PFSK-1 (cell line): Measurements from ENCODE around the gene RCSD1.

Experiments used
- POLR2AphosphoS5 ChIP-seq: IDR thresholded peaks from 2 replicates; pipeline ENCODE4 v1.6.1; 2012; ENCODE audit warnings: low read depth, mild to moderate bottlenecking, control low read depth, low read length, moderate library complexity
- REST ChIP-seq, 2 experiments: IDR thresholded peaks; 2 replicates each; pipeline versions ENCODE4 v1.6.1 to v1.8.0; 2011 to 2012; ENCODE audit warnings: low read depth in 2 of 2, low read length in 2 of 2, control low read depth in 1 of 2, inconsistent platforms in 1 of 2, mild to moderate bottlenecking in 1 of 2, moderate library complexity in 1 of 2; ENCODE audit not compliant: insufficient read depth in 1 of 2

- TF ChIP-seq POLR2AphosphoS5 (no peak), REST (IDR thresholded peaks at IDR 0.05; ENCODE audit: insufficient read depth in 1 of 2, low read depth in 2 of 2, low read length in 2 of 2) (no peak)
Observed at GRCh38 chr1:167663002-167663772, 33.2 kb downstream of the RCSD1 start.
